Activated CD4-positive, alpha-beta T cell treated with anti-CD3 and anti-CD28 coated beads for 4 hours (primary cell): ENCODE results near the gene ZCCHC18.

Experiments
- DNase-seq, 2 donors: peaks; one replicate each; pipeline ENCODE4 v3.0.0-alpha.2; 2020

The ZCCHC18 gene

DNA sequence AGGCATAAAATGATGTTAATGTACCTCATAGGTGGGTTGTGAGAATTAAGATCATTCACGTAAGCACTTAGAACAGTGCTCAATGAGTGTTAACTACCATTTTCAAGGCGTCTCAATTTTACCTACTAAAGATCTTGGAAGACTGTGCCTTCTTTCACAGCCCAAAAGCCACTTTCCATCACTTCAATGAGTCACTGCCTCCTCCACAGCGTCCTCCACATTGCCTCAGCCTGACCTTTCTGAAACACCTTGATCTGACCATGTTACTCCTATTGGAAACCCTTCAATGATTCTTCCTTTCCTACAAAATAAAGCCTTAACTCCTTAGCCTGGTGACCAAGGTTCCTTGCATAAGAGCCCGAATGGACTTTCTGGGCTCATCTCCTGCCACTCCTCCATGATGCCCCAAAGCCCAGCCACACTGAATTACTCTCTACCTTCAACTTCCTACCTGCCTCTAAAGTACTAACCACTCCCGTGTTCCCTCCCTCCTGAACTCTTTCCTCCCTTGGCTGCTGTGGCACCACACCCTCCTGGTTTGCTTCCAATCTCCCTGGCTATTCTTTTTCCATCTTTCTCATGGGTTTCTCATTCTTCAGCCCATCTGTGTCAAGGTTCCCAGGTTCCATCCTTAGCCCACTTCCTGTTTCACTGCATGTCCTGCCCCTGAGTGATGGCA, 22.4 kb downstream of the ZCCHC18 start:
- no peak for DNase-seq

DNA sequence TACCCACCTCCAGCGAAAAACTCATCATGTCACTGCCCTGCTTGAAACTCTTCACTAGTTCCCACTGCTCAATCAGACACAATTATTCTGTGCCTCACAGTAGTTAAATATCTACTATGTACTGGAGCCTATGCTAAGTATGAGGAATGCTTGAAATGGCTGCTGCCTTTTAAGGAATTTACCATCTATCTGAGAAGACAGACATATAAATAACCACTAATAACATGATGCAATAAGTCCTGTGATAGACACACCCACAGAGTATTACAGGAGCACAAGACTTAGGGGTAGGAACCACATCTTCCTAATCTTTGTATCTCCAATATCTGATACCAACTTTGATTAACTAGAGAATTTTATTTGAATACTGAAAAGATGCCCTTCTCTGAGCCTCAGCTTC, 23.4 kb downstream of the ZCCHC18 start:
- DNase-seq = no peak

DNA sequence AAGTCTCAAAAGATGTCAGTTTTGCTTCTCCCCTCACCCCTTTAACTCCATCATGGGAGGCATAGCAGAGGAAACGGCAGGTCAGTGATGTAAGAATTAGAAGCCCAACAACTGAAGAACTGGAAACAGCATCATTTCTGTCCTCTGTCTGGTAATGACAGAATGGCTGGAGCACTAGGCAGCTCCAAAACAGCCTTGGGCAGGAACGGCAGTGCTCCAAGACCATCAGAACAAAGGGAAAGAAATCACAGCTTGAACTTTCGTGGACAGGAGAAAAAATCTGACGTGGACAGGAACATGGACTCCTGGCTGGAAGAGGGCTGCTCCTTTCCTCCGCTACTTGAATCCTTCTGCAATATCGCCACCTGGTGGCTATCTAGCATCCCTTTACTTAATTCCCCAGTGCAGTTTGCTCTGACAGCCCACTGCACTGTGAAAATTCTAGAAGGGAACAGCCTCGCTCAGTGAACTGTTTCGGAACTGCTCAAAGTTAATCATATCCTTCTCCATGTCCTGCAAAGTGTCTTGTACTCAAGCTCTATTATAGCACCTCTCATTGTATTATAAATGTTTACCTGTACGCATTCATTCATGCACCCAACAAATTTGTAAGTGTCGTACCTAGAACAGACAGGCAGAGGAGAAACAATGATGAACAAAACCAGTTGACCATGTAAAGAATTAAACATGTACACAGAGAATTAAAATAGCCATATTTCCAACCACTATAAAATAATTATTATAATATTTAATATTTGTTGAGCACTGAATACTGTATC, 24.1 kb downstream of the ZCCHC18 start:
- peak; percentile 34 to 56 for DNase-seq

DNA sequence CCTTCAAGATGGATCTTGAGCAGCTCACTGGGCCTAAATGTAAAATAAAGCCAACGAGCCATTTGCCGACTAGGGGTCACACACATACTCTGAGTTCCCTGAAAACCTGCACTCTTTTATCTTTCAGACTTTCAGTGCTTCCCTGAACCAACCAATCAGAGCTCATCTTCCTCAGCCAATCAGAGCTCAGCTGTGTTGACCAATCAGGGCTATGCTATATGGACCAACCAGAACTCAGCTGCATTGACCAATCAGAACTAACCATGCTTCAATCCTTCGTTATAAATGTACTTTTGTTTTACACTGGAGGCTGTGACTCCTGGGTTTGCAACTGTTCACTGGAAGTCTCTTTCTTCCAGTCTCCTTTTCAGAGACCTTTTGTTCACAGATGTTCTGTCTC, 25.2 kb downstream of the ZCCHC18 start:
- no peak for DNase-seq

DNA sequence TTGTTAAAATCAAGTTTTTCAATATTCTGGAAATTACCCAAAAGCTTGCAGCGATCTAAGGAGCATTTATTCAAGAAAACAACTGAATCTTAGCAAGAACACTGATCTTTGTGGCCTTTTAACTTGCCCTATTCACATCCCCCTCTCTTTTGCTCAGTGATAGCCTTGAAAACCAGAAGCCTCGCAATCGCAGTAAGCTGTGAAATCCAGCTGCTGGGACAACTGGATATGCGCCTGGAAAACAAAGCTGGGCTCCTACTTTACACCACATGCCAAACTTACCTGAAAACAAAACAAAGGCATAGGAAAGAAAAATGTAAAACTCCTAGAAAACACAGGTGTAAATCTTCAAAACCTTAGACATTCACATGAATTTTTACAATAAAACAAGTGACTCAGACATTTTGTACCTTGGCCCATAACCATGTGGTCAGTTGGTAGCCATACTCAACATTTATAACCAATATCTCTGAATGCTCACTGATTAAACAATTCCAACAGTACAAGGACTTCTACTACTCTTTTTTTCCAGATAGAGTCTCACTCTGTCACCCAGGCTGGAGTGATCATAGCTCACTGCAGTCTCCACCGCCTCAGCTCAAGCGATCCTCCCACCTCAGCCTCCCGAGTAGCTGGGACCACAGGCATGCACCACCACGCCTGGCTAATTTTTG, 28.9 kb downstream of the ZCCHC18 start:
- no peak for DNase-seq

DNA sequence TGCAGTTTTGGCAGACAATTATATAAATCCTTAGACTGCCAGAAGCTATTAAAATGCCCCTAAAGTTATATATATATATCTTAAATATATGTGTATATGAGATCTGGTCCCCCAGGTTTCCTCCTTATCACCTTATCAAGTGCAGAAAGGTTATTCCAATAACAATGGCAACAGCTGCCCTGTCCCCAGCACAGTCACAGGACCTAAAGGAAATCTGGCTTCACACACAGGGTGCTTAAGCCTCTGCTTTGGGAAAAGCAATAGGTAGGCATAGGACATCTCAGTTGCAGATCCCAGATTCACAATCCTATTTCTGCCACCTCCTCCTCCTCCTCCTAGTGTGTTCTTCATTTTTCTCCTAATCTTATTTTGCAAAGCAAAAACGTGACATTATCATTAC, 38.7 kb downstream of the ZCCHC18 start:
- no peak for DNase-seq

DNA sequence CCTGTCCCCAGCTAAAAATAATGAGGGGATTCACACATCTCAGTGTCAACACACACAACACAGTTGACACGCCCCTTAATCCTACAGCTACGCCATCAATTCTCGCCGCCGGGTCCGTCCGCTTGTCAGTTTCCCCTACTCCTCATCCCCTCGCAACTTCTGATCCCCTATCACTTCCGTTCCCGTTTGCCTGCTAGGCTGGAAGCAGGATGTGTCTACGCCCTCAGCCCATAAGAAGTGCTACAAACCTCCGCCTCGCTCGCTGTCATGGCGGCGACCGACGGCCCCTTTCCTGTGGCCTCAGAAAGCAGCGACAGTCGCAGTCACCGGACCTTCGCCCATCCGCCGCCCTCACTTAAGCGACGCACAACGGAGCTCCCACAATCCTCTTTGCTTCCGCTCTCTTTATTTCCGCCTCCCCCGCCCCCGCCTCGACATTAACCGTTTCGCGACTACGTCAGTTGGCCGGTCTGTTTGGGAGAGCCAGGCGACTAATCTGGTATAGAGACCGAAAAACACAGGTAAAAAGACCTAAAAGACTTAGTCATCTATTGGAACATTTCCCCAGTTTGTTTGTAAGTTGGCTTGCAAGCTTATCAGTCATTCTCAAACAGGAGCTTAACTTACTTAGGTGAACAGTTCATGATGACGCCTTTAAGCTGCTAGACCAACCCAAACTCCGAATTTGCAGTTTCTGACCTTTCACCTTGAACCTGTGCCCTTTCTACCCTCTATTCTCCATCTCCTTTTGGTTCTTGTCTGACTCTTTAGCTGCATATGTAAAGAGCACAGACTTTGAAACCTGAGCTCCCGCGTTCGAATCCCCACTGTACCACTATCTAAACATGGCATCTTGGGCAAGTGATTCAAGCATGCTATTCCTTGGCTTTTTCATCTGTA, 44.6 kb downstream of the ZCCHC18 start, which contains the start of gene SLC25A53:
Gene SLC25A53, minus strand, starts transcription at position 380 of the 900 bp plus-strand sequence. CDS start 51,752 bp downstream, outside the sequence.
- peak; percentile 62 to 70 for DNase-seq
